Measurements from ENCODE around the gene FFAR3.
"Not testable (repeated sequence)": the region's sequence is repeated elsewhere in the genome, so short reads cannot be mapped to it uniquely, and the experiment has no call there.

FFAR3 gene

GRCh38 chr19:35400773-35401100 is 42.5 kb downstream of the FFAR3 start:
- TF ChIP-seq, protein P1, sequence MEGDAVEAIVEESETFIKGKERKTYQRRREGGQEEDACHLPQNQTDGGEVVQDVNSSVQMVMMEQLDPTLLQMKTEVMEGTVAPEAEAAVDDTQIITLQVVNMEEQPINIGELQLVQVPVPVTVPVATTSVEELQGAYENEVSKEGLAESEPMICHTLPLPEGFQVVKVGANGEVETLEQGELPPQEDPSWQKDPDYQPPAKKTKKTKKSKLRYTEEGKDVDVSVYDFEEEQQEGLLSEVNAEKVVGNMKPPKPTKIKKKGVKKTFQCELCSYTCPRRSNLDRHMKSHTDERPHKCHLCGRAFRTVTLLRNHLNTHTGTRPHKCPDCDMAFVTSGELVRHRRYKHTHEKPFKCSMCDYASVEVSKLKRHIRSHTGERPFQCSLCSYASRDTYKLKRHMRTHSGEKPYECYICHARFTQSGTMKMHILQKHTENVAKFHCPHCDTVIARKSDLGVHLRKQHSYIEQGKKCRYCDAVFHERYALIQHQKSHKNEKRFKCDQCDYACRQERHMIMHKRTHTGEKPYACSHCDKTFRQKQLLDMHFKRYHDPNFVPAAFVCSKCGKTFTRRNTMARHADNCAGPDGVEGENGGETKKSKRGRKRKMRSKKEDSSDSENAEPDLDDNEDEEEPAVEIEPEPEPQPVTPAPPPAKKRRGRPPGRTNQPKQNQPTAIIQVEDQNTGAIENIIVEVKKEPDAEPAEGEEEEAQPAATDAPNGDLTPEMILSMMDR (IDR thresholded peaks at IDR 0.05), result no peak
- no peak for TF ChIP-seq ZFX (IDR thresholded peaks at IDR 0.05; ENCODE audit: borderline replicate concordance)
- H3K27ac ChIP-seq, result no peak overlapping the region

DNA sequence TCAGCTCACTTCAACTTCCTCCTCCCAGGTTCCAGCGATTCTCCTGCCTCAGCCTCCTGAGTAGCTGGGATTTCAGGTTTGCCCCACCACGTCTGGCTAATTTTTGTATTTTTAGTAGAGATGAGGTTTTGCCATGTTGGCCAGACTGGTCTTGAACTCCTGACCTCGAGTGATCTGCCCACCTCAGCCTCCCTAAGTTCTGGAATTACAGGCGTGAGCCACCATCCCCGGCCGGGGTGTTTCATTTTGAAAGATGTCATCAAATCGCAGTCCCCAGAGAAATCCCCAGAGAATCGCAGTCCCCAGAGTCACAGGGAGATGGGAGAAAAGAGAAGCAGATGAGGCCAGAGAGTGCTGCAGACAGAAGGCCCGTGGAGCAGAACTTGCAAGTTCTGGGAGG is 43.2 kb downstream of the FFAR3 start:
- not testable (repeated sequence) for H3K27ac ChIP-seq

GRCh38 chr19:35403116-35403760 is 45.0 kb downstream of the FFAR3 start:
- TF ChIP-seq, protein P1 (IDR thresholded peaks at IDR 0.05), result no peak
- no peak for TF ChIP-seq ZFX (IDR thresholded peaks at IDR 0.05; ENCODE audit: borderline replicate concordance)
- H3K27ac ChIP-seq, result no peak overlapping the region

GRCh38 chr19:35404879-35405622 is 46.8 kb downstream of the FFAR3 start:
- no peak overlapping the region for H3K27ac ChIP-seq
- TF ChIP-seq, protein P1 (IDR thresholded peaks at IDR 0.05), result no peak
- TF ChIP-seq ZFX (IDR thresholded peaks at IDR 0.05; ENCODE audit: borderline replicate concordance), result no peak

DNA sequence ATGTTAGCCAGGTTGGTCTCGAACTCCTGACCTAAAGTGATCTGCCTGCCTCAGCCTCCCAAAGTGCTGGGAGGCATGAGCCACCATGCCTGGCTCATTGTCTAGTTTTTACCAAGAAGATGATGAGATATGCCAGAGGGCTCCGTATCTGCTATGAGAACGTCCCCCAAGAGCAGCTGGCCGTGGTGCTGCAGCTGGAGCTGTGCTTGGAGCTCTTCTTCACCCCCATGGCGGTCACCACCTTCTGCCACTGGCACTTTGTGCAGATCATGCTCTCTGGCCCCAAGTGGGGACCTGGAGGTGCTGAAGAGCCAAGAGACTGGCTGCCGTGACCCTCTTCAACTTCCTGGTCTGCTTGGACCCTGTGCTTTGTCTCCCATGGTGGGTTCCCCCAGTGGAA is 49.4 kb downstream of the FFAR3 start:
- TF ChIP-seq, protein P1 (IDR thresholded peaks at IDR 0.05), result no peak
- TF ChIP-seq ZFX (IDR thresholded peaks at IDR 0.05; ENCODE audit: borderline replicate concordance), result no peak

DNA sequence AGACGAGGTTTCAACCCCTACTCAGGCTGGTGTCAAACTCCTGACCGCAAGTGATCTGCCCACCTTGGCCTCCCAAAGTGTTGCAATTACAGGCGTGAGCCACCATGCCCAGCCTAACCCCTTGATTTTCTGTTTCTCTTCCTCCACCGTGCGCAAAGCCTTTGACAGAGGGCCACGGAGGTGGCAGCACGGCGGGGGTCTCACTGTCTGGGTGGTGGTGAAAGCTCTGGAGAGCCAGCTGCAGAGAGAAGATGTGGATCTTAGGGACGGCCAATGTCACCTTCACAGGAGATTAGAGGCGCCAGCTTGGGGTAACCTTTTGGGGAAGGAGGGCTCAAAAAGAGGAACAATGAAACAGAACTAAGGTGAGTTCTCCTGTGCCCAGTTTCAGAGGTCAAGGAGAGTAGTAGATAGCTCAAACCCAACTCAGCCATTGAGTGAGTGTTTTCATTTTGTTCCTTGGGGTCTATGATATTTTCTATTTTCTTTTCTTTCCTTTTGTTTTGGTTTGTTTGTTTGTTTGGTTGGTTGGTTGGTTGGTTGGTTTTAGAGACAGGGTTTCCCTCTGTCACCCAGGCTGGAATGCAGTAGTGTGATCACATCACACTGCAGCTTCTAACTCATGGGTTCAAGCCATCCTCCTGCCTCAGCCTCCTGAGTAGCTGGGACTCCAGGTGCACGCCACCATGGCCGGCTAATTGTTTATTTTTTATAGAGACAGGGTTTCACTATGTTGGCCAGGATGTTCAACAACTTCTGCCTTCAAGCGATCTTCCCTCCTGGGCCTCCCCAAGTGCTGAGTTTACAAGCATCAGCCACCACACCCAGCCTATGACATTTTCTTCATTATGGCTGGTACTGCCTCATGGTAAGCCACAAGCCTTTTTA is 50.3 kb downstream of the FFAR3 start:
- TF ChIP-seq ZFX (IDR thresholded peaks at IDR 0.05; ENCODE audit: borderline replicate concordance), result no peak
- TF ChIP-seq, protein P1 (IDR thresholded peaks at IDR 0.05), result no peak
- H3K27ac ChIP-seq, result no peak overlapping the region

More for the DNA sequence above, 49.4 kb downstream of the FFAR3 start:
- no peak overlapping the region for H3K27ac ChIP-seq

DNA sequence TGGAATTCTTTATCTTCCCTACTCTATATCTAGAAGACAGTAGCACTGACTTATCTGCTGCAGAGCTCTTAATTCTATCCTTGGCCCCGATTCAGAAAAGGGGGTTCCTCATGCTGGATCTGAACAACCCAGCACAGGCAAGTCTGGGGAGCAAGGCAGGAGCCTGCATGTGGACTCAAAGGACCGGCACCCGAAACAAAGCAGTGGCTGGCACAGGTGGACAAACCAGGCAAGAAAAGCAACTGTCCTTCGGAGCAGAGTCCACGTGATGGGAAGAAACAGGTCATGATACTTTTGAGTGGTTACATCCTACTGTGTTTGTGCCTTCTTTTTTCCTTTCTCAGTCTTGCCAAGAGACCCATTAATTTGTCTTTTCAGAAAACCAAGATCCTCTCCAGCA is 50.9 kb downstream of the FFAR3 start:
- no peak overlapping the region for H3K27ac ChIP-seq
- TF ChIP-seq, protein P1 (IDR thresholded peaks at IDR 0.05), result no peak
- TF ChIP-seq ZFX (IDR thresholded peaks at IDR 0.05; ENCODE audit: borderline replicate concordance), result no peak
